OCI-LY1 (cell line): ENCODE results near the gene PARP15.

ENCODE experiments used
- EZH2 ChIP-seq: fragments of 200-600 bp; sonication (generic), shearing (Covaris generic); IDR thresholded peaks from 2 replicates; pipeline ENCODE4 v1.8.0; 2017; ENCODE audit warnings: borderline replicate concordance, mixed run types, mild to moderate bottlenecking, antibody characterized with exemption, low read length, moderate library complexity, mixed read lengths
- TF ChIP-seq, protein P1 (sequence below): fragments of 200-600 bp; sonication (generic), shearing (Covaris generic); IDR thresholded peaks from 2 replicates; pipeline ENCODE4 v1.5.1; 2017; ENCODE audit warnings: mild to moderate bottlenecking, antibody characterized with exemption, low read length, moderate library complexity, mixed read lengths

- TF ChIP-seq, protein P1, sequence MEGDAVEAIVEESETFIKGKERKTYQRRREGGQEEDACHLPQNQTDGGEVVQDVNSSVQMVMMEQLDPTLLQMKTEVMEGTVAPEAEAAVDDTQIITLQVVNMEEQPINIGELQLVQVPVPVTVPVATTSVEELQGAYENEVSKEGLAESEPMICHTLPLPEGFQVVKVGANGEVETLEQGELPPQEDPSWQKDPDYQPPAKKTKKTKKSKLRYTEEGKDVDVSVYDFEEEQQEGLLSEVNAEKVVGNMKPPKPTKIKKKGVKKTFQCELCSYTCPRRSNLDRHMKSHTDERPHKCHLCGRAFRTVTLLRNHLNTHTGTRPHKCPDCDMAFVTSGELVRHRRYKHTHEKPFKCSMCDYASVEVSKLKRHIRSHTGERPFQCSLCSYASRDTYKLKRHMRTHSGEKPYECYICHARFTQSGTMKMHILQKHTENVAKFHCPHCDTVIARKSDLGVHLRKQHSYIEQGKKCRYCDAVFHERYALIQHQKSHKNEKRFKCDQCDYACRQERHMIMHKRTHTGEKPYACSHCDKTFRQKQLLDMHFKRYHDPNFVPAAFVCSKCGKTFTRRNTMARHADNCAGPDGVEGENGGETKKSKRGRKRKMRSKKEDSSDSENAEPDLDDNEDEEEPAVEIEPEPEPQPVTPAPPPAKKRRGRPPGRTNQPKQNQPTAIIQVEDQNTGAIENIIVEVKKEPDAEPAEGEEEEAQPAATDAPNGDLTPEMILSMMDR: no peak
- TF ChIP-seq EZH2: no peak
Observed at GRCh38 chr3:122646146-122646988, 68.9 kb downstream of the PARP15 start.
